WTC11 (cell line): Measurements from ENCODE around the gene ETV6. TPM values are rescaled to one million over a fixed set of nuclear protein-coding genes. Genes with fewer than 3 reads are reported as not detected.
A peak's percentile ranks its signal among the peaks of the same experiment; 100 is the strongest.

Source experiments
- ATAC-seq: fragments of 200-7000 bp; cut with Tn5 transposase; 2 replicates; pipeline ENCODE4 v1.10.0; 2021; ENCODE audit warnings: mild to moderate bottlenecking, moderate library complexity
- CTCF ChIA-PET: fragments of 300-600 bp; sonication (Branson Sonifier 250); formaldehyde crosslinking; loops from one replicate; lab custom pipeline; 2021; ENCODE audit warnings: antibody characterized with exemption; lab: Charles Lee
- POLR2A ChIA-PET: fragments of 350-600 bp; sonication (Branson Sonifier 250); formaldehyde crosslinking; loops from one replicate; lab custom pipeline; 2021; ENCODE audit warnings: antibody characterized with exemption; lab: Charles Lee
- DNase-seq: peaks from one replicate; pipeline ENCODE4 v3.0.0; 2021; ENCODE audit warnings: low spot score
- H3K27ac Mint-ChIP-seq: 2 replicates; pipeline ENCODE4 v1.8.0; 2021; ENCODE audit warnings: mixed read lengths
- H3K27me3 Mint-ChIP-seq: 2 replicates; pipeline ENCODE4 v1.8.0; 2021; ENCODE audit warnings: low read depth, mild to moderate bottlenecking, moderate library complexity, mixed read lengths
- H3K36me3 Mint-ChIP-seq: 2 replicates; pipeline ENCODE4 v1.8.0; 2021; ENCODE audit warnings: mixed read lengths
- H3K4me1 Mint-ChIP-seq: 2 replicates; pipeline ENCODE4 v1.8.0; 2022; ENCODE audit warnings: mixed read lengths
- H3K4me3 Mint-ChIP-seq: 2 replicates; pipeline ENCODE4 v1.8.0; 2021; ENCODE audit warnings: mild to moderate bottlenecking, moderate library complexity, mixed read lengths
- H3K9me3 Mint-ChIP-seq: 2 replicates; pipeline ENCODE4 v1.8.0; 2021; ENCODE audit warnings: mixed read lengths
- ATF1 ChIP-seq: sonication (generic); formaldehyde crosslinking; IDR thresholded peaks from 2 replicates; pipeline ENCODE4 v1.8.1; 2023; ENCODE audit warnings: mild to moderate bottlenecking, moderate library complexity, missing genetic modification reagents
- ATF3 ChIP-seq: sonication (generic); formaldehyde crosslinking; conservative IDR thresholded peaks from 2 replicates; pipeline ENCODE4 v1.8.1; 2022; ENCODE audit warnings: mild to moderate bottlenecking, missing genetic modification reagents
- E2F1 ChIP-seq: sonication (generic); formaldehyde crosslinking; IDR thresholded peaks from 2 replicates; pipeline ENCODE4 v1.8.0; 2022; ENCODE audit warnings: mild to moderate bottlenecking, missing genetic modification reagents
- E2F5 ChIP-seq: sonication (generic); formaldehyde crosslinking; IDR thresholded peaks from 2 replicates; pipeline ENCODE4 v1.8.1; 2022; ENCODE audit warnings: mild to moderate bottlenecking, moderate library complexity, missing genetic modification reagents
- EMX1 ChIP-seq: fragments of 250-450 bp; sonication (Bioruptor Pico); IDR thresholded peaks from 2 replicates; pipeline ENCODE4 v1.8.0; 2021; ENCODE audit warnings: mild to moderate bottlenecking
- FOXK1 ChIP-seq: sonication (generic); formaldehyde crosslinking; IDR thresholded peaks from 2 replicates; pipeline ENCODE4 v1.8.0; 2022; ENCODE audit warnings: mild to moderate bottlenecking, moderate library complexity, missing genetic modification reagents
- GRHL2 ChIP-seq: fragments of 250-450 bp; sonication (Bioruptor Pico); IDR thresholded peaks from 2 replicates; pipeline ENCODE4 v1.8.0; 2022; ENCODE audit warnings: mild to moderate bottlenecking, moderate library complexity; ENCODE audit not compliant: insufficient replicate concordance, severe bottlenecking
- JAZF1 ChIP-seq: fragments of 250-450 bp; sonication (Bioruptor Pico); IDR thresholded peaks from 2 replicates; pipeline ENCODE4 v1.9.0; 2021; ENCODE audit warnings: moderate library complexity, mild to moderate bottlenecking, inconsistent platforms
- KAT7 ChIP-seq: sonication (generic); formaldehyde crosslinking; IDR thresholded peaks from 2 replicates; pipeline ENCODE4 v1.8.1; 2023; ENCODE audit warnings: missing genetic modification reagents, mild to moderate bottlenecking, borderline replicate concordance
- MXD4 ChIP-seq: fragments of 250-450 bp; sonication (Bioruptor Pico); IDR thresholded peaks from 2 replicates; pipeline ENCODE4 v1.8.0; 2021; ENCODE audit warnings: mild to moderate bottlenecking, moderate library complexity, borderline replicate concordance
- NFE2L1 ChIP-seq: sonication (generic); formaldehyde crosslinking; IDR thresholded peaks from 2 replicates; pipeline ENCODE4 v1.8.1; 2023; ENCODE audit warnings: missing genetic modification reagents
- PRDM15 ChIP-seq: sonication (generic); formaldehyde crosslinking; IDR thresholded peaks from 2 replicates; pipeline ENCODE4 v1.8.0; 2022; ENCODE audit warnings: missing genetic modification reagents
- TCF7 ChIP-seq: sonication (generic); formaldehyde crosslinking; IDR thresholded peaks from 2 replicates; pipeline ENCODE4 v1.8.0; 2022; ENCODE audit warnings: mild to moderate bottlenecking, low read depth, missing genetic modification reagents, moderate library complexity
- ZBTB43 ChIP-seq: sonication (generic); formaldehyde crosslinking; IDR thresholded peaks from 2 replicates; pipeline ENCODE4 v1.8.1; 2023; ENCODE audit warnings: mild to moderate bottlenecking, missing genetic modification reagents
- ZMAT4 ChIP-seq: fragments of 250-450 bp; sonication (Bioruptor Pico); IDR thresholded peaks from 2 replicates; pipeline ENCODE4 v1.9.0; 2021; ENCODE audit warnings: mild to moderate bottlenecking
- ZNF138 ChIP-seq: sonication (generic); formaldehyde crosslinking; conservative IDR thresholded peaks from 2 replicates; pipeline ENCODE4 v1.8.1; 2022; ENCODE audit warnings: mild to moderate bottlenecking, moderate library complexity, missing genetic modification reagents
- ZNF219 ChIP-seq: sonication (generic); formaldehyde crosslinking; IDR thresholded peaks from 2 replicates; pipeline ENCODE4 v1.8.0; 2023; ENCODE audit warnings: missing genetic modification reagents, mild to moderate bottlenecking, borderline replicate concordance
- total RNA-seq: library from RNA; stranded (reverse); gene quantifications from 3 replicates; pipeline ENCODE4 v1.2.3, GENCODE V29; 2021

Gene ETV6
- total RNA-seq, 1 experiment from 2014 or later, result 23.5 TPM

- Mint-ChIP-seq H3K36me3 (no peaks in the 10 kb centered on the region), H3K27ac (no peak overlapping the region), H3K9me3 (no peaks in the 10 kb centered on the region), H3K4me1 (peaks cover 15% of the 10 kb centered on the region), H3K4me3 (no peak overlapping the region), H3K27me3 (no peaks in the 10 kb centered on the region)
- TF ChIP-seq PRDM15 (CRISPR knock-in tag) (peak; percentile 82), E2F1 (CRISPR knock-in tag) (no peak)
- no peak for ATAC-seq
- no peak for DNase-seq
- ChIA-PET CTCF (no interaction called here), POLR2A (no interaction called here)
Measured at GRCh38 chr12:11830307-11830801, 180.9 kb downstream of the ETV6 start.

GRCh38 chr12:11832093-11832492, 182.6 kb downstream of the ETV6 start:
- Mint-ChIP-seq H3K9me3 (no peaks in the 10 kb centered on the region), H3K27me3 (no peaks in the 10 kb centered on the region), H3K4me3 (no peak overlapping the region), H3K27ac (no peak overlapping the region; the same call in 1 of the 2 replicates), H3K4me1 (peaks cover 21% of the 10 kb centered on the region), H3K36me3 (no peaks in the 10 kb centered on the region)
- TF ChIP-seq JAZF1 (CRISPR knock-in tag), result no peak
- DNase-seq (no peak), ATAC-seq (no peak)
- CTCF ChIA-PET, result interaction anchor here (0.6 kb wide), 1 partner anchor 60 kb away, joined by 4 read pairs; no protein-coding TSS in a partner anchor
- POLR2A ChIA-PET, result no interaction called here

- TF ChIP-seq EMX1 (CRISPR knock-in tag), result no peak
- TF ChIP-seq JAZF1 (CRISPR knock-in tag), result no peak
- no peak for TF ChIP-seq FOXK1 (CRISPR knock-in tag)
- TF ChIP-seq GRHL2 (CRISPR knock-in tag), result no peak
- no peak for TF ChIP-seq ZNF138
- no peak for TF ChIP-seq KAT7 (CRISPR knock-in tag)
- TF ChIP-seq TCF7 (CRISPR knock-in tag), result no peak
- no peak for TF ChIP-seq ZNF219 (CRISPR knock-in tag)
- TF ChIP-seq, all 79 proteins: peak for 0
- Mint-ChIP-seq H3K4me3 (no peak overlapping the region), H3K27me3 (no peaks in the 10 kb centered on the region), H3K4me1 (peaks cover 21% of the 10 kb centered on the region), H3K27ac (no peak overlapping the region), H3K9me3 (no peaks in the 10 kb centered on the region), H3K36me3 (no peaks in the 10 kb centered on the region)
- CTCF ChIA-PET, result no interaction called here
- POLR2A ChIA-PET, result no interaction called here
- ATAC-seq (no peak), DNase-seq (no peak)
Measured at GRCh38 chr12:11833174-11833895, 183.9 kb downstream of the ETV6 start.

GRCh38 chr12:11834104-11834812, 184.8 kb downstream of the ETV6 start:
- Mint-ChIP-seq H3K4me1 (peaks cover 21% of the 10 kb centered on the region), H3K9me3 (no peaks in the 10 kb centered on the region), H3K4me3 (no peak overlapping the region), H3K27ac (no peak overlapping the region), H3K27me3 (no peaks in the 10 kb centered on the region), H3K36me3 (peaks cover 3% of the 10 kb centered on the region; the same call in 1 of the 2 replicates)
- POLR2A ChIA-PET, result no interaction called here
- CTCF ChIA-PET, result no interaction called here
- no peak for ATAC-seq
- DNase-seq, result no peak
- no peak for TF ChIP-seq ATF1 (CRISPR knock-in tag)
- no peak for TF ChIP-seq ZMAT4
- TF ChIP-seq ZBTB43 (CRISPR knock-in tag), result no peak
- TF ChIP-seq E2F5 (CRISPR knock-in tag), result no peak
- no peak for TF ChIP-seq ATF3 (CRISPR knock-in tag)
- no peak for TF ChIP-seq NFE2L1
- no peak for TF ChIP-seq E2F1 (CRISPR knock-in tag)
- no peak for TF ChIP-seq MXD4
